Measurements from ENCODE around the gene CPN2. TPM values are rescaled to one million over a fixed set of nuclear protein-coding genes. Genes with fewer than 3 reads are reported as not detected.

CPN2 gene
- total RNA-seq, 4 donors from 2014 or later = 0.15 TPM; not detected in 3

- Histone ChIP-seq H3K27ac (no peak overlapping the region), H3K4me3 (no peak overlapping the region), H3K9me3 (no peaks in the 10 kb centered on the region), H3K36me3 (no peaks in the 10 kb centered on the region), H3K4me1 (no peaks in the 10 kb centered on the region), H3K27me3 (no peaks in the 10 kb centered on the region)
- no peak for TF ChIP-seq POLR2A (IDR thresholded peaks at IDR 0.05)
- no peak for TF ChIP-seq CTCF (IDR thresholded peaks at IDR 0.05)
- intact Hi-C loops (cut with DNase I; ENCODE audit: low total_unique reads) = no loop called here
- no peak for DNase-seq
Observed at GRCh38 chr3:194377708-194378107, 26.6 kb upstream of the CPN2 start.

GRCh38 chr3:194376241-194376560, 25.1 kb upstream of the CPN2 start:
- Histone ChIP-seq H3K36me3 (no peaks in the 10 kb centered on the region), H3K9me3 (no peaks in the 10 kb centered on the region), H3K27me3 (no peaks in the 10 kb centered on the region), H3K4me1 (no peaks in the 10 kb centered on the region), H3K4me3 (no peak overlapping the region), H3K27ac (no peak overlapping the region)
- DNase-seq = no peak
- intact Hi-C loops (cut with DNase I; ENCODE audit: low total_unique reads) = no loop called here
- TF ChIP-seq POLR2A (IDR thresholded peaks at IDR 0.05) (no peak), CTCF (IDR thresholded peaks at IDR 0.05) (no peak)

GRCh38 chr3:194375473-194376240, 24.5 kb upstream of the CPN2 start:
- Histone ChIP-seq H3K27me3 (no peaks in the 10 kb centered on the region), H3K4me3 (no peak overlapping the region), H3K9me3 (no peaks in the 10 kb centered on the region), H3K36me3 (no peaks in the 10 kb centered on the region), H3K27ac (no peak overlapping the region), H3K4me1 (no peaks in the 10 kb centered on the region)
- intact Hi-C loops (cut with DNase I; ENCODE audit: low total_unique reads) = no loop called here
- TF ChIP-seq POLR2A (IDR thresholded peaks at IDR 0.05) (no peak), CTCF (IDR thresholded peaks at IDR 0.05) (no peak)
- no peak for DNase-seq

GRCh38 chr3:194374935-194375334, 23.8 kb upstream of the CPN2 start:
- Histone ChIP-seq H3K9me3 (no peaks in the 10 kb centered on the region), H3K4me3 (no peak overlapping the region), H3K36me3 (no peaks in the 10 kb centered on the region), H3K27ac (no peak overlapping the region), H3K4me1 (no peaks in the 10 kb centered on the region), H3K27me3 (no peaks in the 10 kb centered on the region)
- DNase-seq = no peak
- intact Hi-C loops (cut with DNase I; ENCODE audit: low total_unique reads) = no loop called here
- TF ChIP-seq POLR2A (IDR thresholded peaks at IDR 0.05) (no peak), CTCF (IDR thresholded peaks at IDR 0.05) (no peak)

GRCh38 chr3:194373899-194374298, 22.8 kb upstream of the CPN2 start:
- H3K9me3 ChIP-seq = no peaks in the 10 kb centered on the region
- H3K27me3 ChIP-seq = no peaks in the 10 kb centered on the region
- no peak for DNase-seq
- H3K27ac ChIP-seq = no peak overlapping the region
- TF ChIP-seq CTCF (IDR thresholded peaks at IDR 0.05) (no peak), POLR2A (IDR thresholded peaks at IDR 0.05) (no peak)
- no peak overlapping the region for H3K4me3 ChIP-seq
- intact Hi-C loops (cut with DNase I; ENCODE audit: low total_unique reads) = no loop called here
- H3K4me1 ChIP-seq = no peaks in the 10 kb centered on the region
- no peaks in the 10 kb centered on the region for H3K36me3 ChIP-seq

Data from uterus (tissue), 4 donors.